ENCODE results near the gene GNAI3.
A peak's percentile ranks its signal among the peaks of the same experiment; 100 is the strongest.

GRCh38 chr1:109546311-109547109, 1.9 kb upstream of the GNAI3 start:
- TF ChIP-seq CTCF (IDR thresholded peaks at IDR 0.05; ENCODE audit: poor library complexity, severe bottlenecking), result peak; percentile 96
- TF ChIP-seq EZH2 (IDR thresholded peaks at IDR 0.05; ENCODE audit: borderline replicate concordance, insufficient read depth, low read length, poor library complexity, severe bottlenecking), result no peak
- TF ChIP-seq REST (IDR thresholded peaks at IDR 0.05; ENCODE audit: borderline replicate concordance), result no peak

All from neural cell (in vitro differentiated cells).